Mammary epithelial cell (primary cell): ENCODE measurements around the gene DRC7.

Experiments used
- CTCF ChIP-seq, 2 donors: IDR thresholded peaks in 1 of 2; conservative IDR thresholded peaks in 1 of 2; 2 replicates each; pipeline ENCODE4 v1.5.1; 2011 to 2012; ENCODE audit warnings: inconsistent platforms in 2 of 2, low read length in 2 of 2, mild to moderate bottlenecking in 2 of 2, control low read depth in 1 of 2, low read depth in 1 of 2; ENCODE audit not compliant: insufficient read depth in 1 of 2; ENCODE audit errors: extremely low read depth in 1 of 2
- EZH2 ChIP-seq: IDR thresholded peaks from 2 replicates; pipeline ENCODE4 v1.6.1; 2012; ENCODE audit warnings: low read length, inconsistent platforms, borderline replicate concordance

- TF ChIP-seq CTCF (conservative IDR thresholded peaks at IDR 0.05 in 1 of 2, IDR thresholded peaks at IDR 0.05 in 1 of 2; ENCODE audit: extremely low read depth in 1 of 2, insufficient read depth in 1 of 2, low read depth in 1 of 2, low read length in 2 of 2), result no peak
- TF ChIP-seq EZH2, result no peak
These were observed 17.4 kb downstream of the DRC7 start for GRCh38 chr16:57711993-57712392.
